ENCODE measurements around the gene SORL1.

The SORL1 gene

DNA sequence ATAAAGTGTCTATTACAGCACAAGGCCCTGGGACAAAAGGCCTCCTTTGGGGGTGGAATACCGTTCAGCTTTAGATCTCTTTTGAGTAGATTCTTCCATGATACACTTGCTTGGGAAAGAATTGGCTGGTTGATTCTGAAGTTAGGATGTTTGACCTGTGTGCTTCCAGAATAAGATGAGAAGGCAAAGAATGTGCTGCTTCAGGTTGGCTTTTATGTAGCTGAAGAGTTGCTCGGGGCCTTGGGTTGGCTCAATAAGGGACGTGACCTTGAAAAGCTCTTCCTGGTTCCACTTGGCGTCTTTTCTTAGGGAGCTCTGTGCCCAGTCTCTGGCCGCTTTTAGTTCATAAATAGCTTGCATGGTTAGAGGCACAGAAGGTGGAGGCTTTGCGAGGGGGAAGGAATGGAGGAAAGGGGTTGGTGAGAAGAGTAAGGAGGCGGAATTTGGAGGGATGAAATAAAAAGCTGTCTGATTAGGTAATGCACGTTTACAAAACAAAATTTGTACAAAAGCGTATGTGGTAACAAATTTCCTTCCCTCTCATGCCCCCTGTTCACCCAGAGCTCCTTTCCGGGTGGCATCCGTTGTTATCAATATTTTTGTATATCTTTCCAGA lies 4.8 kb downstream of the SORL1 start:
- Histone ChIP-seq H2BK5ac (ENCODE audit: low read length) (no peak overlapping the region), H3K4me3 (ENCODE audit: low read length) (no peak overlapping the region), H3K79me2 (ENCODE audit: control insufficient read depth, insufficient read depth, low read length) (peaks cover 59% of the 10 kb centered on the region), H3K56ac (ENCODE audit: low read length) (no peak overlapping the region), H2BK120ac (ENCODE audit: low read depth, low read length) (no peak overlapping the region), H4K8ac (ENCODE audit: low read depth, low read length) (no peak overlapping the region), H3K27ac (ENCODE audit: low read depth, low read length) (no peak overlapping the region), H3K79me1 (ENCODE audit: low read length) (peaks cover 13% of the 10 kb centered on the region), H3K4ac (ENCODE audit: low read depth, low read length) (no peak overlapping the region), H2BK15ac (replicated peaks; ENCODE audit: low read depth) (no peak overlapping the region), H2AK5ac (ENCODE audit: low read length) (no peak overlapping the region), H3K18ac (ENCODE audit: low read length) (no peak overlapping the region), H3K23ac (ENCODE audit: low read length) (no peak overlapping the region), H3K9ac (ENCODE audit: low read length) (no peak overlapping the region), H3K36me3 (ENCODE audit: control insufficient read depth, insufficient read depth, low read length) (no peaks in the 10 kb centered on the region), H3K27me3 (ENCODE audit: insufficient read depth, low read length, poor library complexity) (no peaks in the 10 kb centered on the region), H4K5ac (ENCODE audit: low read length) (no peak overlapping the region), H3K4me1 (ENCODE audit: control insufficient read depth, low read depth, low read length) (peaks cover 16% of the 10 kb centered on the region), H3K4me2 (ENCODE audit: low read length) (no peak overlapping the region)
- DNase-seq, result no peak
- WGBS (ENCODE audit: extremely low coverage, insufficient coverage, low lambda C conversion rate), result 100% methylated on average over 2 of the region's 11 CpGs

DNA sequence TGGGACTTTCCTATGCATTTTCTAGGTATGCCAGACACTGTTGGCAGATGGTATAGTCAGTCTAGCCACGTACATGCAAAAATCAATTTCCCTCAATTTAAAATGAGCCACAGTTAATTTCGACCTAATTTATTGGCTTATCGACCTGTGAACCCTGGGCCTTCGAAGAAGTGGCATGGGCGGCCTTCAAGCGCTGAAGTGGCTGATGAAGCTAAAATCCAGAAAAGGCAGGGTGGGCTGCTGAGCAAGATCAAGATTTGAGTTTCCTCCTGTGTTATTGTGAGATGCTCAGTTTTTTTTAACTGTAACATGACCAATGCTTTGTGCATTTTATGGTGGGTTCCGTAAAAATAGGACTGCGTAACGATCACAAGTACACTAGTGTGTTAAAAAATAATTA lies 6.4 kb downstream of the SORL1 start:
- no peak overlapping the region for H4K8ac ChIP-seq (ENCODE audit: low read depth, low read length)
- H4K5ac ChIP-seq (ENCODE audit: low read length), result no peak overlapping the region
- H3K4me3 ChIP-seq (ENCODE audit: low read length), result no peak overlapping the region
- H3K9ac ChIP-seq (ENCODE audit: low read length), result no peak overlapping the region
- H3K4ac ChIP-seq (ENCODE audit: low read depth, low read length), result no peak overlapping the region
- H3K79me2 ChIP-seq (ENCODE audit: control insufficient read depth, insufficient read depth, low read length), result peaks cover 62% of the 10 kb centered on the region
- no peaks in the 10 kb centered on the region for H3K36me3 ChIP-seq (ENCODE audit: control insufficient read depth, insufficient read depth, low read length)
- H3K56ac ChIP-seq (ENCODE audit: low read length), result no peak overlapping the region
- no peak overlapping the region for H3K4me2 ChIP-seq (ENCODE audit: low read length)
- peaks cover 15% of the 10 kb centered on the region for H3K79me1 ChIP-seq (ENCODE audit: low read length)
- H3K27me3 ChIP-seq (ENCODE audit: insufficient read depth, low read length, poor library complexity), result no peaks in the 10 kb centered on the region
- no peak overlapping the region for H3K18ac ChIP-seq (ENCODE audit: low read length)
- WGBS (ENCODE audit: extremely low coverage, insufficient coverage, low lambda C conversion rate), result no CpG with 5 or more reads among the region's 9 CpGs
- no peak overlapping the region for H2AK5ac ChIP-seq (ENCODE audit: low read length)
- H2BK15ac ChIP-seq (replicated peaks; ENCODE audit: low read depth), result no peak overlapping the region
- no peak overlapping the region for H2BK120ac ChIP-seq (ENCODE audit: low read depth, low read length)
- no peak for DNase-seq
- no peak overlapping the region for H2BK5ac ChIP-seq (ENCODE audit: low read length)
- H3K23ac ChIP-seq (ENCODE audit: low read length), result no peak overlapping the region
- peaks cover 16% of the 10 kb centered on the region for H3K4me1 ChIP-seq (ENCODE audit: control insufficient read depth, low read depth, low read length)
- no peak overlapping the region for H3K27ac ChIP-seq (ENCODE audit: low read depth, low read length)

DNA sequence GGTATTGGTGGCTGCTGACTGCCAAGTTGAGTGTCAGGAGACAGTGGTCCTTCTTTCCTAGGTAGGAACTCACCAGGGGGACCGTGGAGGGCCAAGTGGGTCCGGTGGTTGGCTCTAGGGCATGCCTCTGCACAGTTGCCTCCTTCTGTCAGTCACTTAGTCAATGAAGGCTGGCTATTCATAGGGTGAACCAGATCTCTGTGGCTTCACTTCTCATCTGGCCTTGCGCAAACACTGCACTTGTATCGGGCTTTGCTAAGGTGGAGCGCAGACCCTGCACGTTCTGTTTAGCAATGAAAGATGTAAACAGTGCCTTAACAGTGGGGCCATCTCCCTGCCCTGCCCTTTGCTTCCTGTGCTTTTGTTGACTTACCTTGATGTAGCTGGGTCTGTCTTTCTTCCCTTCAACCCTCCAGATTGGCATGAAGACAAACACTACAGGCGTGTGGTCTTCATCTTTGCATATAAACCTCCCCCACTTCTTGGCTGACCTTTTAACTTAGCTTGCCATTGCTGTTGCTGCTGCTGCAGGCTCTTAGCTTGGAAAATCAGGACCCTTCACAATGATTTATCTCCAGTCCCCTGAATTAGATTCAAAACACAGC lies 7.4 kb downstream of the SORL1 start:
- Histone ChIP-seq H4K5ac (ENCODE audit: low read length) (no peak overlapping the region), H2BK15ac (replicated peaks; ENCODE audit: low read depth) (no peak overlapping the region), H3K4me1 (ENCODE audit: control insufficient read depth, low read depth, low read length) (peaks cover 19% of the 10 kb centered on the region), H3K79me1 (ENCODE audit: low read length) (peaks cover 13% of the 10 kb centered on the region), H3K9ac (ENCODE audit: low read length) (no peak overlapping the region), H3K23ac (ENCODE audit: low read length) (no peak overlapping the region), H3K36me3 (ENCODE audit: control insufficient read depth, insufficient read depth, low read length) (no peaks in the 10 kb centered on the region), H3K27ac (ENCODE audit: low read depth, low read length) (no peak overlapping the region), H3K4ac (ENCODE audit: low read depth, low read length) (no peak overlapping the region), H2BK120ac (ENCODE audit: low read depth, low read length) (no peak overlapping the region), H3K56ac (ENCODE audit: low read length) (no peak overlapping the region), H3K18ac (ENCODE audit: low read length) (no peak overlapping the region), H2AK5ac (ENCODE audit: low read length) (no peak overlapping the region), H3K27me3 (ENCODE audit: insufficient read depth, low read length, poor library complexity) (no peaks in the 10 kb centered on the region), H3K4me2 (ENCODE audit: low read length) (no peak overlapping the region), H4K8ac (ENCODE audit: low read depth, low read length) (no peak overlapping the region), H2BK5ac (ENCODE audit: low read length) (no peak overlapping the region), H3K79me2 (ENCODE audit: control insufficient read depth, insufficient read depth, low read length) (peaks cover 53% of the 10 kb centered on the region), H3K4me3 (ENCODE audit: low read length) (no peak overlapping the region)
- WGBS (ENCODE audit: extremely low coverage, insufficient coverage, low lambda C conversion rate), result no CpG with 5 or more reads among the region's 7 CpGs
- no peak for DNase-seq

DNA sequence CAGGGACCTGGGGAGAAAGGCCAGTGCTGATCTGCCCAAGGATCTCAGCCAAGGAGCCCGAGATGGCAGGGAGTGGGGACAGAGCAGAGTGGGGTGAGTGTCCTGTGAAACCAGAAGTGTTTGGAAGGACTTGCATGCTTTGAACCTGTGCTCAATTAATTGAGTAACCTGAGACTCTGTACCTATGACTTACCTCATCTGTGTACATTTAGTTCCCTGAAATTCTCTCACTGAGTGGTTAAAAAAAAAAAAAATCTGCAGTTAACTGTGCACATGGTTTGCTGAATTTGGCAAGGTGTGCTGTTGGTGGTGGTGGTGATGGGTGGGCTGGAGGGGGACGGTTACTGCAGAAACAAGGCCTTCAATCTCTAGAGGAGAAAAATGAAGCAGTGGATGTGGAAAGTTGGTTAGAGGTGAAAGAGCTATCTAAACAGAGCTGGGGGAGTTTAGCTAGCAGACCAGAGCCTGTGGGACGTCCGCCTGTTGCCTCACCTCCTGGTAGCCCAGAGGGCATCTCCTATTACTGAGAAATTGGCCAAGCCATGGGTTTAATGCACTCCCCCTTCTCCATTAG lies 8.9 kb downstream of the SORL1 start:
- H2BK120ac ChIP-seq (ENCODE audit: low read depth, low read length), result no peak overlapping the region
- H3K4me3 ChIP-seq (ENCODE audit: low read length), result no peak overlapping the region
- no peak overlapping the region for H4K5ac ChIP-seq (ENCODE audit: low read length)
- no peak overlapping the region for H3K4ac ChIP-seq (ENCODE audit: low read depth, low read length)
- H3K79me2 ChIP-seq (ENCODE audit: control insufficient read depth, insufficient read depth, low read length), result peaks cover 43% of the 10 kb centered on the region
- H3K18ac ChIP-seq (ENCODE audit: low read length), result peak overlapping the region; percentile 25
- no peak overlapping the region for H3K9ac ChIP-seq (ENCODE audit: low read length)
- peak overlapping the region; percentile 18 for H3K56ac ChIP-seq (ENCODE audit: low read length)
- H3K27ac ChIP-seq (ENCODE audit: low read depth, low read length), result no peak overlapping the region
- H3K36me3 ChIP-seq (ENCODE audit: control insufficient read depth, insufficient read depth, low read length), result no peaks in the 10 kb centered on the region
- peaks cover 12% of the 10 kb centered on the region for H3K79me1 ChIP-seq (ENCODE audit: low read length)
- no peak overlapping the region for H4K8ac ChIP-seq (ENCODE audit: low read depth, low read length)
- H3K4me1 ChIP-seq (ENCODE audit: control insufficient read depth, low read depth, low read length), result peaks cover 16% of the 10 kb centered on the region
- no peak overlapping the region for H2BK15ac ChIP-seq (replicated peaks; ENCODE audit: low read depth)
- DNase-seq, result no peak
- H3K4me2 ChIP-seq (ENCODE audit: low read length), result no peak overlapping the region
- H3K27me3 ChIP-seq (ENCODE audit: insufficient read depth, low read length, poor library complexity), result no peaks in the 10 kb centered on the region
- H2AK5ac ChIP-seq (ENCODE audit: low read length), result no peak overlapping the region
- H2BK5ac ChIP-seq (ENCODE audit: low read length), result no peak overlapping the region
- H3K23ac ChIP-seq (ENCODE audit: low read length), result no peak overlapping the region
- WGBS (ENCODE audit: extremely low coverage, insufficient coverage, low lambda C conversion rate), result no CpG with 5 or more reads among the region's 4 CpGs

DNA sequence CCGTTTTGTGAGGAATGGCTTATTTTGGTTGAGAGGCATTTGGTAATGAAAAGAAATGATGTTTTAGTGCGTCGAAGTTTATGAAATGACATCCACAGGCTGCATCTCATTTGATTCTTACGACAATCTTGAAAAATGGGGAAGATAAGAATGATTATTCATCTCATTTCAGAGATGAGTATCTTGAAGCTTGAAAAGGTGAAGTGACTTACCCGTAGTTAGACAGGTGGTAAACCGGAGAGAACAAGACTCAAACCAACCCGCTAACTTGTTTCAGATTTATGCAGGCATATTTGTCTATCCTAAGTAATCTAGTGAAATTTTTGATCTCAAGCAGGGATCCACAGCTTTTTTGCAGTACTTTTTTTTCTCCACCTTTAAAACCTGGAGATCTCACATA lies 9.7 kb downstream of the SORL1 start:
- H2BK5ac ChIP-seq (ENCODE audit: low read length), result no peak overlapping the region
- no peaks in the 10 kb centered on the region for H3K27me3 ChIP-seq (ENCODE audit: insufficient read depth, low read length, poor library complexity)
- no peak overlapping the region for H3K4me3 ChIP-seq (ENCODE audit: low read length)
- H2BK15ac ChIP-seq (replicated peaks; ENCODE audit: low read depth), result no peak overlapping the region
- DNase-seq, result no peak
- no peak overlapping the region for H2AK5ac ChIP-seq (ENCODE audit: low read length)
- no peak overlapping the region for H4K8ac ChIP-seq (ENCODE audit: low read depth, low read length)
- no peak overlapping the region for H3K4me2 ChIP-seq (ENCODE audit: low read length)
- no peaks in the 10 kb centered on the region for H3K36me3 ChIP-seq (ENCODE audit: control insufficient read depth, insufficient read depth, low read length)
- no peak overlapping the region for H3K23ac ChIP-seq (ENCODE audit: low read length)
- peaks cover 39% of the 10 kb centered on the region for H3K79me2 ChIP-seq (ENCODE audit: control insufficient read depth, insufficient read depth, low read length)
- H3K4ac ChIP-seq (ENCODE audit: low read depth, low read length), result no peak overlapping the region
- no peak overlapping the region for H3K27ac ChIP-seq (ENCODE audit: low read depth, low read length)
- peaks cover 10% of the 10 kb centered on the region for H3K79me1 ChIP-seq (ENCODE audit: low read length)
- no peak overlapping the region for H3K56ac ChIP-seq (ENCODE audit: low read length)
- H3K9ac ChIP-seq (ENCODE audit: low read length), result no peak overlapping the region
- H4K5ac ChIP-seq (ENCODE audit: low read length), result no peak overlapping the region
- WGBS (ENCODE audit: extremely low coverage, insufficient coverage, low lambda C conversion rate), result 100% methylated on average over 3 of the region's 7 CpGs
- H2BK120ac ChIP-seq (ENCODE audit: low read depth, low read length), result no peak overlapping the region
- no peak overlapping the region for H3K18ac ChIP-seq (ENCODE audit: low read length)
- peaks cover 16% of the 10 kb centered on the region for H3K4me1 ChIP-seq (ENCODE audit: control insufficient read depth, low read depth, low read length)

All from mesendoderm (in vitro differentiated cells).